ENCODE data around the gene NEK9.
A peak's percentile ranks its signal among the peaks of the same experiment; 100 is the strongest.

The NEK9 gene

GRCh38 chr14:75063491-75064204 is 63.2 kb downstream of the NEK9 start, which contains the start of gene ACYP1:
TSS of gene ACYP1 (minus strand) at chr14:75064024. CDS start at chr14:75063553, 471 bp downstream.
- DNase-seq, result peak; percentile 90 to 94

DNA sequence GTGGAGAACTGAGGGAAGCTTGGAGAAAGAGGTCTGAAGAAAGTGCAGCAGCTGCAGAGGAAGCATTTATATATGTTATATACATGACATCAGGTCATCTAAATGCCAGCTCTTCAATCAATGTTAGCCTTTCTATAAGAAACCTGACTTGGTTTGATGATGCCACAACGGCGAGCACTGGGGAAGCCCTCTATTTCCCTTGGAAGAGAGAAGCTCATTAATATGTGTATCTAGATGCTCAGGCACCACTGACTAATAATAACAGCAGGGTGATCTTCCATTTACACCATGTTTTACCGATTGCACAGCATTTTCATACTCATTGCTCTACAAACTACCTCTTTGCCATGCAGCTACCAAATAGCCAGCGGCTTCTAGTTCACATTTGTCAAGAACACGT is 63.8 kb downstream of the NEK9 start:
- DNase-seq, result no peak

DNA sequence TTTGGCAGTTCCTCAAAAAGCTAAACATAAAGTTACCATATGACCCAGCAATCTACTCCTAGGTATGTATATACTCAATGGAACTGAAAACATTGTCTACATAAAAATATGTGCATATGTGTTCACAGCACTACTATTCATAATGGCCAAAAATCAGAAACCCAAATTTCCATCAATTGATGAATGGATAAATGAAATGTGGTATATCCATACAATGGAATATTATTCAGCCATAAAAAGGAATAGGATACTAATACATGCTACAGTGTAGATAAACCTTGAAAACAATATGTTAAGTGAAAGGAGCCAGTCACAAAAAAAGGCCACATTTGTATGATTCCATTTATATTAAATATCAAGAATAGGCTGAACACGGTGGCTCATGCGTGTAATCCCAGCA is 66.4 kb downstream of the NEK9 start:
- no peak for DNase-seq

GRCh38 chr14:75059642-75060041 is 67.2 kb downstream of the NEK9 start:
- DNase-seq, result no peak

- no peak for DNase-seq
Observed at GRCh38 chr14:75054421-75054820, 72.4 kb downstream of the NEK9 start.

- no peak for DNase-seq
Observed at GRCh38 chr14:75053396-75054291, 73.2 kb downstream of the NEK9 start.

GRCh38 chr14:75051556-75051899 is 75.3 kb downstream of the NEK9 start:
- DNase-seq, result no peak

DNA sequence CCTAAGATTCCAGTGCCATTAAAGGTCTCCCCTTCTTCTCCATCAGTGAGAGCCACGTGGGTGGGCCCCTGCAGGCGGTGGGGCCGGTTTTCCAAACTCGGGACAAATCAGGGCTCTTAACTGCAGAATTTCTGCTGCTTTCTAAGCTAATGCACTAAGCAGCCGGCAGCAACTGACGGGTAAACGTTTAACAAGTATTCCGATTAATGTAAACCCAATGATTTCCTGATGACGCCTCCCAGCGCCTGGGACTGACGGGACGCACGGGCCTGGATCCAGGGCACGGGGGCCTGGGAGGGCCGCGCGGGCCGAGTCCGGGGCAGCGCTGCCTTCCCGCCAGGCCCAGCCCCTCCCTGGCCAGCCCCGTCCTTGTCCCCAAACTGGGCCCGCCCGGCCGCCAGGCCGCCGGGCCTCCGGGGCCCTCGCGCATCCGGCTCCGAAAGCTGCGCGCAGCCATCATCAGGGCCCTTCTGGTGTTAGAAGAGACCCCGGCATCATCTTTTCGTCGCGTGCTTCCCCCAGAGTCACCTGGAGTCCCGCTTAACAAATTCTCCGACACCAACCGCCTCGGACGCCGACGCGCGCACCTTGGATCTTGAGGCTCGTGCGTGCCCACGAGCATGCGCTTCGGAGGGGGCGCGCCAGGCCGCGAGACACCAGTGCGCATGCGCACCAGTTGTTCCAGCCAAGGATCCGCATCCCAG is 75.8 kb downstream of the NEK9 start, which contains the start of gene MLH3:
Gene MLH3, minus strand, starts transcription at position 616 of the 704 bp plus-strand sequence. CDS start 1,812 bp downstream, outside the sequence.
- peak; percentile 57 to 75 for DNase-seq

DNA sequence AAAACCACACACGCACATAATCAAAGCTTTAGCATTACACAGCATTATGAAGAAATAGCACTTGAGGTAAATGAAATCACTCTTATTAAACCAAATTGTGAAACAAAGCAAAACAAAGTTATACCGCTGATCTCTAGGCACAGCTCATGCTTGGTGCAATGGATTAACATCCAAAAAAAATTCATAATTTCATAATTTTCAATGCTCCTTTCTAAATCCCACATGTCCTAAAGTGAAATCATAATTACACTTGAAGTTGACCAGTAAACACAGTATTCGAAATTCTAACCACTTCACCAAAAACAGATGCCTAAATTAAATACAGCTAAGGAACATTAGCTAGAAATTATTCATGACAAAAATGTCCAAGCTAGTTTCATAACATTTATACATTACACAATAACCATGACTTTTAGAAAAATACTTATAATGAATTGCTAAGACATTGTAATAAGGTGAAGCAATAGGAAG is 77.1 kb downstream of the NEK9 start:
- no peak for DNase-seq

GRCh38 chr14:75049136-75049535 is 77.7 kb downstream of the NEK9 start:
- DNase-seq, result no peak

- DNase-seq, result no peak
Observed at GRCh38 chr14:75048101-75048500, 78.7 kb downstream of the NEK9 start.

- DNase-seq, result no peak
Observed at GRCh38 chr14:75047506-75047905, 79.3 kb downstream of the NEK9 start.

GRCh38 chr14:75046899-75047298 is 79.9 kb downstream of the NEK9 start:
- DNase-seq, result no peak

DNA sequence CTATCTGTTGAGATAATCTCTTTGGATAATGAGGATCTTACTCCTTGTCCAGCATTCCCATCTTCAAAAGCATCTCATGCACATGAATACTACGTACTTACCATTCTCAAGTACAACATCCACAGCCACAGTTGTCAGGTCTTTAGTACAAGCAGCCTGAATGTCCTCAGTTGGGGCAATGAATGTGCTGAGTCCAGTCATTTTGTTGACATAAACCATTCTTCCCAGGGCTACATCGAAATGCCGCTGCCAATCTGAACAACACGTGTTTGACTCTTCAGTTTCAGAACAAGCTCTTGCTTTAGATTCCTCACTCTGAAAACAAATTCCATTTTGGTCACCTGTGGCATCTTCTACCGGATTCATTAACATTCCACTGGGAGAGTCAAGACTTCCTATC is 80.6 kb downstream of the NEK9 start:
- no peak for DNase-seq

GRCh38 chr14:75044752-75045151 is 82.1 kb downstream of the NEK9 start:
- no peak for DNase-seq

GRCh38 chr14:75044322-75044721 is 82.5 kb downstream of the NEK9 start:
- DNase-seq, result no peak

GRCh38 chr14:75042035-75042434 is 84.8 kb downstream of the NEK9 start:
- DNase-seq, result no peak

- no peak for DNase-seq
Observed at GRCh38 chr14:75041613-75042012, 85.2 kb downstream of the NEK9 start.

GRCh38 chr14:75040959-75041358 is 85.9 kb downstream of the NEK9 start:
- no peak for DNase-seq

DNA sequence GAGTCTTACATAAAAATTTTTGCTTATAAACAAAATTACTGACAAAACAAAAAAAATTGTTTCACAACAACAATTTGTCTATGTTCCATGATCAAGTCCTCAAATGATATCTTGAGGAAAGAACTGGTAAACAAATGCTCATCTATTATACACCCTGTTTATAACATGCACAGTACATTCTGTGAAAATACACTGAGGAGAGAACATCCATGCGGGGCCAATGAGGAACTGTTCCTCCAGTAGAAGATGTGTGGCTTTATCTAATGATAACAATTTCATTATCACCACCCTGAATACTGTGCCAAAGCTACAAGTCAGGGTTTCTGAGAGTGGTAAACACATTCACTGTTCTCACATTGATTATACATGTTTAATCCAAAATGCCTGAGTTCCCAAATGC is 86.3 kb downstream of the NEK9 start:
- no peak for DNase-seq

DNA sequence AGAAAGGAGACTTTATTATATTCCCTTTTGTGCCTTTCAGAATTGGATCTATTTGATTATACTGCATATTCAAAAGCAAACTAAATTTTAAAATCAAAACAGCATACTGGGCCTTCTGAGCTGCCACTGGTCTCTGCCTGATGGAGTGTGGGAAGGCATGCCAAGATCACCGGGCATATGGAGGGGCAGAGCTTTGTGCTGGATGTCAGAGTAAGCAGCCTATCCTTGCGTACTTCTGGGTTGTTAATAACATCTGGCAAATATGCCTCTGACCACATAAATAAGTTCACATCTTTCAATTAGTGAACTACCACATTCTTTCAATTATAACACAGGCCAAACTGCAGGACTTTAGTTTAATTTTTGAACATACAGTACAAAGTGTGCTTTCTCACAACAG is 93.9 kb downstream of the NEK9 start:
- no peak for DNase-seq

DNA sequence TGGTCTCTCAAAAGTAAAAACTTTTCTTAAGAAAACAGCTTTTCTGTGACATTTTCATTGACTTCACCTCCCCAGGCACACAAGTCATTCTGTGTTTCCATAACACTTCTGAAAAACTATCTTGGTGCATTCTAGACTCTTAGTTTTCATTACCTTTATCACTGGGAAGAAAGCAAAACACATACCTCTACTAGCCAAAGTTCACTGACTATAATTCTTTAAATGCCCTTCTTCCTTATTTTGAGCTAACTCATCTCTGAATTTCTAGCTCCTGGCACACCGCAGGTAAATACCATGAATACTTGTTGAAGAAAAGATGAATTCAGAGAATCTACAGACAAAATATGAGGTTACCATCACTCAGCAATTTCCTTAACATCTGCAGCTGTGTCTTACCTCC is 96.7 kb downstream of the NEK9 start:
- no peak for DNase-seq
